ENCODE data around the gene ASH1L. TPM values are rescaled to one million over a fixed set of nuclear protein-coding genes. Genes with fewer than 3 reads are reported as not detected.

The ASH1L gene
- total RNA-seq, 1 donor from 2014 or later, result 43.0 TPM

DNA sequence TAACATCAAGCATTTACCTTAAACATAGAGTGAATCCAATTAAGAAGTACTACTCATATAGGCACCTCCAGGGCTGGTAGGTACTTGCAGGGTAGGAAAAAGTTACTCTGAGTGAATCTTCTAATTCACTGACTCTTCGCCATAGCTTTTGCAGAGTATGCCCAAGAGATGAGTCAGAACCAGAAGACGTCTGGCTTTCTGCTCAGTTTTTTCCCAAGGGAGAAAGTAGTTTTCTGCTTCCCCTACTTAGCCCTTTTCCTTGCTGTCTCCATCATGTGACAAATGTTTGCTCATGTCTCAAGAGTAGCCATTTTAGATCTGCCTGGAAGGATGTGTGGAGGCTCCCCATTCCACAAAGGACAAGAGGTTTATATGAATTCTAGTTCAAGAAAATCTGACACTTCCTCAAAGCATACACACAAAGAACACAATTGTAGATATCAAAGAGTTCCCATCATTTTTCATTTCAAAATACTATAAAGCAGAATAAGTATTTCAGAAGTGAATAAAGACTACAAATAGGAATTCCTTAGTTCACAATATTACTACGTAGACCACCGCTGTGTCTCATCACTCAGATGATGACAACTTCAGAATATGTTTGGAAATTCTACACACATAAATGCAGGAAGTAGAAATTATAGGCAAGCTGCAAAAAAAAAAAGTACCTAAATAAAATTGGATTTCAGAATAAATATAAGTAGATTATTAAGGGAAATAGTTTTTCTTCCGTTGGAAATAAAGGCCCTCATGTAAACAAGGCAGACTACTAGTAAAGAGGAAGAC is 98.5 kb downstream of the ASH1L start:
- H3K27me3 Mint-ChIP-seq (ENCODE audit: unreplicated experiment), result no peaks in the 10 kb centered on the region
- H3K36me3 Mint-ChIP-seq (ENCODE audit: unreplicated experiment), result no peaks in the 10 kb centered on the region
- TF ChIP-seq, protein P1, sequence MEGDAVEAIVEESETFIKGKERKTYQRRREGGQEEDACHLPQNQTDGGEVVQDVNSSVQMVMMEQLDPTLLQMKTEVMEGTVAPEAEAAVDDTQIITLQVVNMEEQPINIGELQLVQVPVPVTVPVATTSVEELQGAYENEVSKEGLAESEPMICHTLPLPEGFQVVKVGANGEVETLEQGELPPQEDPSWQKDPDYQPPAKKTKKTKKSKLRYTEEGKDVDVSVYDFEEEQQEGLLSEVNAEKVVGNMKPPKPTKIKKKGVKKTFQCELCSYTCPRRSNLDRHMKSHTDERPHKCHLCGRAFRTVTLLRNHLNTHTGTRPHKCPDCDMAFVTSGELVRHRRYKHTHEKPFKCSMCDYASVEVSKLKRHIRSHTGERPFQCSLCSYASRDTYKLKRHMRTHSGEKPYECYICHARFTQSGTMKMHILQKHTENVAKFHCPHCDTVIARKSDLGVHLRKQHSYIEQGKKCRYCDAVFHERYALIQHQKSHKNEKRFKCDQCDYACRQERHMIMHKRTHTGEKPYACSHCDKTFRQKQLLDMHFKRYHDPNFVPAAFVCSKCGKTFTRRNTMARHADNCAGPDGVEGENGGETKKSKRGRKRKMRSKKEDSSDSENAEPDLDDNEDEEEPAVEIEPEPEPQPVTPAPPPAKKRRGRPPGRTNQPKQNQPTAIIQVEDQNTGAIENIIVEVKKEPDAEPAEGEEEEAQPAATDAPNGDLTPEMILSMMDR (IDR thresholded peaks at IDR 0.05; ENCODE audit: partially characterized antibody, unreplicated experiment), result no peak
- H3K4me3 Mint-ChIP-seq (ENCODE audit: unreplicated experiment), result no peak overlapping the region
- no peak overlapping the region for H3K27ac Mint-ChIP-seq (ENCODE audit: unreplicated experiment)
- H3K4me1 Mint-ChIP-seq (ENCODE audit: low read depth, unreplicated experiment), result no peaks in the 10 kb centered on the region
- no peak for DNase-seq
- no peaks in the 10 kb centered on the region for H3K9me3 Mint-ChIP-seq (ENCODE audit: unreplicated experiment)

DNA sequence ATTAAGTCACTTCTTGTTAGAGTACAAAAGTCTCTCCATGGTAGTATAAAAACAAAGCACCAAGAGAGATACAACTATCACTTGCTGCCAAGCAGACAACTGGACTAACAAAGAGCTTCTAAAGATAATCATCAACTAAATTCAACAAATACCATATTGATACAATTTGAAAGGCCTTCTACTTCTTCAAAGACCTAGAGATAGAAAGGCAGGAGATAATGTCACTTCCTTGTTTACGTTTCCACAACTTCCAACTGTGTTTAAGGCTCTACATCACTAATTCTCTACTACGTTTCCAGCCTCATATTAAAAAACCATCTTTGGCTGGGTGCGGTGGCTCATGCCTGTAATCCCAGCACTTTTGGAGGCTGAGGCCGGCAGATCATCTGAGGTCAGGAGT is 104.5 kb downstream of the ASH1L start:
- Mint-ChIP-seq H3K4me1 (ENCODE audit: low read depth, unreplicated experiment) (peaks cover 21% of the 10 kb centered on the region), H3K27ac (ENCODE audit: unreplicated experiment) (no peak overlapping the region), H3K4me3 (ENCODE audit: unreplicated experiment) (no peak overlapping the region), H3K27me3 (ENCODE audit: unreplicated experiment) (peaks cover 3% of the 10 kb centered on the region), H3K9me3 (ENCODE audit: unreplicated experiment) (no peaks in the 10 kb centered on the region), H3K36me3 (ENCODE audit: unreplicated experiment) (no peaks in the 10 kb centered on the region)
- TF ChIP-seq, protein P1 (IDR thresholded peaks at IDR 0.05; ENCODE audit: partially characterized antibody, unreplicated experiment), result no peak
- no peak for DNase-seq

DNA sequence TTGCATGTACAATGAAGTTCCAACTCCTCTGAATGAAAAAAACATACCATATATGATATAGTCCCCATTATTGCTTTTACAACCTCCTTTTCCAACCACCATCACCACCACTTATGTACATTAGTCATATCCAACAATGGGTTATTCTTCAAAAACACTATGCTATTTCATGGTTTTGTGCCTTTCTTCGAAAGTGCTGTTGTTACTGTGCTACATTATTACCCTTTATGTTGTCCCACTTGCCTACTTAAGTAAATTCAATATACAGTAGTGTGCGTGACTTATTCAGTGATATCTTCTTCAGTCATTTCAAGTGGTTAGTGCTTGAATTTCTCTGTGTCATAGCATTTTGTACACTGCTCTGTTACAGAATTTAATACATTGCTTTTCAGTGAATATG is 105.3 kb downstream of the ASH1L start:
- Mint-ChIP-seq H3K9me3 (ENCODE audit: unreplicated experiment) (no peaks in the 10 kb centered on the region), H3K4me1 (ENCODE audit: low read depth, unreplicated experiment) (peaks cover 21% of the 10 kb centered on the region), H3K27me3 (ENCODE audit: unreplicated experiment) (peaks cover 3% of the 10 kb centered on the region), H3K27ac (ENCODE audit: unreplicated experiment) (peak overlapping the region; percentile 83), H3K36me3 (ENCODE audit: unreplicated experiment) (no peaks in the 10 kb centered on the region), H3K4me3 (ENCODE audit: unreplicated experiment) (no peak overlapping the region)
- TF ChIP-seq, protein P1 (IDR thresholded peaks at IDR 0.05; ENCODE audit: partially characterized antibody, unreplicated experiment), result no peak
- DNase-seq, result no peak

DNA sequence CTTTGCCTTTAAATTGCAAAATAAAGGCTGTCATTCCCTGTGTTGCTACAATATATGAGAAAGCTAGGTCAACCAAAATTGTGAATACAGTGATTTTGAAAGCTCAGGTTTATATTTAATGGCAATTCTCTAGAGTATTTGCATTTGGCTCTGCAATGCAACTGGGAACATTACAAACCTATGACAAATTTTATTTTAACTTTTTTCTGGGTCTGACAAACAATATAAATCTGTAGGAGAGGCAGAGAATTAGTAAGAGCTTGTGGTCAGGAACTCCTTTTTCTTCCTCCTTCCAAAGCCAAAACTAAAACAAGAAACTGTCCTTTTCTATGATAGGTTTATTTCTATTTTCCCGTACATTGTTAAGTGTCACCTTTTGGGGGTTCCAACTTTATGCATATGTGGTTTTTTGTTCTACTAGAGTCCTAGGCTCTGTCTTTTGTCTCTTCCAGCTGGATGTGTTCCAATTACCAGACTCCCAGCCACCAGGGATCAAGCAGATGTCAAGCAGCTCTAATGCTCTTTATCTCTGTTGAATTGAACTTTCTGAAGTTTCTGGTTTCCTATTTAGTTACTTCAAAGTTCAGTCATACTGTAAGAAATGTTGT is 106.9 kb downstream of the ASH1L start:
- H3K4me3 Mint-ChIP-seq (ENCODE audit: unreplicated experiment), result peak overlapping the region; percentile 69
- no peak for DNase-seq
- no peaks in the 10 kb centered on the region for H3K9me3 Mint-ChIP-seq (ENCODE audit: unreplicated experiment)
- no peaks in the 10 kb centered on the region for H3K36me3 Mint-ChIP-seq (ENCODE audit: unreplicated experiment)
- peaks cover 3% of the 10 kb centered on the region for H3K27me3 Mint-ChIP-seq (ENCODE audit: unreplicated experiment)
- H3K27ac Mint-ChIP-seq (ENCODE audit: unreplicated experiment), result peak overlapping the region; percentile 83
- TF ChIP-seq, protein P1 (IDR thresholded peaks at IDR 0.05; ENCODE audit: partially characterized antibody, unreplicated experiment), result no peak
- peaks cover 21% of the 10 kb centered on the region for H3K4me1 Mint-ChIP-seq (ENCODE audit: low read depth, unreplicated experiment)

DNA sequence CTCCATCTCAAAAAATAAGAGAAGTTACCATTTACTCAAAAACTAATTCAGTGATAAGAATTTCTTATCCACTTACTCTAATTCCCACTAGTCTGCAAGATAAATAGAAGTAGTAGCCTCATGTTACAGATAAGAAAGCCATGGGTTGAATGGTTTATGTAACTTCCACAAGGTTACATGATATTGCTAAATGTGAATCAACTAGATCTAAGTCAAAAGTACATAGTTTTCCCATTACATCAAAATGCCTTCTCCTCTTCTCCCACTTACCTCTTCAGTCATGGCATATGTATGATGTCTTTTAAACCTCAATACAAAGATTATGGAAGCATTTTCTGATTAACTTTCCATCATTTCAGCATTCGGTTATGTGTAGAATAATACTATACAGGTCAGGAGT is 108.5 kb downstream of the ASH1L start:
- peaks cover 21% of the 10 kb centered on the region for H3K4me1 Mint-ChIP-seq (ENCODE audit: low read depth, unreplicated experiment)
- no peaks in the 10 kb centered on the region for H3K9me3 Mint-ChIP-seq (ENCODE audit: unreplicated experiment)
- H3K4me3 Mint-ChIP-seq (ENCODE audit: unreplicated experiment), result no peak overlapping the region
- peaks cover 3% of the 10 kb centered on the region for H3K27me3 Mint-ChIP-seq (ENCODE audit: unreplicated experiment)
- peaks cover 8% of the 10 kb centered on the region for H3K36me3 Mint-ChIP-seq (ENCODE audit: unreplicated experiment)
- DNase-seq, result no peak
- TF ChIP-seq, protein P1 (IDR thresholded peaks at IDR 0.05; ENCODE audit: partially characterized antibody, unreplicated experiment), result no peak
- no peak overlapping the region for H3K27ac Mint-ChIP-seq (ENCODE audit: unreplicated experiment)

Measured in glutamatergic neuron (in vitro differentiated cells).